Peyer's patch (tissue), 4 donors: ENCODE data around the gene IQCK. TPM values are rescaled to one million over a fixed set of nuclear protein-coding genes. Genes with fewer than 3 reads are reported as not detected.

Source experiments
- DNase-seq, 3 donors: peaks; one replicate each; pipeline ENCODE4 v3.0.0-alpha.2; 2017 to 2019
- H3K27ac ChIP-seq, 4 donors: fragments of 200-600 bp; sonication (generic); one replicate each; pipeline ENCODE4 v1.5.1; 2016 to 2019
- H3K27me3 ChIP-seq, 2 donors: fragments of 200-600 bp; sonication (generic); one replicate each; pipeline ENCODE4 v1.5.1; 2019
- H3K36me3 ChIP-seq, 3 donors: fragments of 200-600 bp; sonication (generic); one replicate each; pipeline ENCODE4 v1.5.1; 2016 to 2019
- H3K4me1 ChIP-seq, 4 donors: fragments of 200-600 bp; sonication (generic); one replicate each; pipeline ENCODE4 v1.5.1; 2016 to 2019
- H3K4me3 ChIP-seq, 4 donors: fragments of 200-600 bp; sonication (generic); 1 replicate in 3 of 4; 2 replicates in 1 of 4; pipeline ENCODE4 v1.5.1; 2016 to 2019; ENCODE audit warnings: mild to moderate bottlenecking in 1 of 4
- H3K9me3 ChIP-seq, 4 donors: fragments of 200-600 bp; sonication (generic); one replicate each; pipeline ENCODE4 v1.5.1; 2016 to 2019; ENCODE audit warnings: mild to moderate bottlenecking in 1 of 4
- POLR2A ChIP-seq, 2 donors: fragments of 450-650 bp; IDR thresholded peaks; one replicate each; pipeline ENCODE4 v1.5.1; 2017; ENCODE audit warnings: antibody characterized with exemption in 2 of 2, mild to moderate bottlenecking in 2 of 2, moderate library complexity in 2 of 2
- total RNA-seq, 4 donors: library from RNA; depleted of rRNA; stranded (reverse); fragments of >200 nt; gene quantifications; one replicate each; pipeline ENCODE4 v1.1.0, GENCODE V29; 2016
- TF ChIP-seq, protein P1 (sequence below), 6 experiments: fragments of 450-650 bp in 4 of 6; fragments of 200-600 bp in 2 of 6; sonication (generic) in 1 of 6; IDR thresholded peaks; one replicate each; pipeline ENCODE4 v1.5.1; 2017 to 2019; ENCODE audit warnings: antibody characterized with exemption in 6 of 6, mild to moderate bottlenecking in 3 of 6, moderate library complexity in 1 of 6

Gene IQCK
- total RNA-seq, 4 donors from 2014 or later, result 8.2 to 42.9 (median 10.3) TPM

DNA sequence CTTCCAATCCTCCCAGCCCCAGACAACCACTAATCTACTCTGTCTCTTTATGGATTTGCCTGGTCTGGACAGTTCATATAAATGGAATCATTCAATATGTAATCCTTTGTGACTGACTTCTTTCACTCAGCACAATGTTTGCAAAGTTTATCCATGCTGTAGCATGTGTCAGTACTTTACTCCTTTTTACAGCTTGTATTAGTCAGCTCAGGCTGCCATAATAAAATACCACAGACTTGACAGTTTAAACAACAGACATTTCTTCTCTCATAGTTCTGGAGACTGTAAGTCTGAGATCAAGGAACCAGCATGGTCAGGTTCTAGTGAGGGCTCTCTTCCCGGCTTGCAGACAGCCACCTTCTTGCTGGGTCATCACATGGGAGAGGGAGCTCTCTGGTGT, 125.3 kb downstream of the IQCK start:
- Histone ChIP-seq H3K9me3 (no peaks in the 10 kb centered on the region), H3K27ac (no peak overlapping the region), H3K27me3 (no peaks in the 10 kb centered on the region), H3K4me1 (no peaks in the 10 kb centered on the region), H3K4me3 (no peak overlapping the region), H3K36me3 (no peaks in the 10 kb centered on the region)
- no peak for DNase-seq
- TF ChIP-seq POLR2A (IDR thresholded peaks at IDR 0.05), result no peak
- TF ChIP-seq, protein P1, sequence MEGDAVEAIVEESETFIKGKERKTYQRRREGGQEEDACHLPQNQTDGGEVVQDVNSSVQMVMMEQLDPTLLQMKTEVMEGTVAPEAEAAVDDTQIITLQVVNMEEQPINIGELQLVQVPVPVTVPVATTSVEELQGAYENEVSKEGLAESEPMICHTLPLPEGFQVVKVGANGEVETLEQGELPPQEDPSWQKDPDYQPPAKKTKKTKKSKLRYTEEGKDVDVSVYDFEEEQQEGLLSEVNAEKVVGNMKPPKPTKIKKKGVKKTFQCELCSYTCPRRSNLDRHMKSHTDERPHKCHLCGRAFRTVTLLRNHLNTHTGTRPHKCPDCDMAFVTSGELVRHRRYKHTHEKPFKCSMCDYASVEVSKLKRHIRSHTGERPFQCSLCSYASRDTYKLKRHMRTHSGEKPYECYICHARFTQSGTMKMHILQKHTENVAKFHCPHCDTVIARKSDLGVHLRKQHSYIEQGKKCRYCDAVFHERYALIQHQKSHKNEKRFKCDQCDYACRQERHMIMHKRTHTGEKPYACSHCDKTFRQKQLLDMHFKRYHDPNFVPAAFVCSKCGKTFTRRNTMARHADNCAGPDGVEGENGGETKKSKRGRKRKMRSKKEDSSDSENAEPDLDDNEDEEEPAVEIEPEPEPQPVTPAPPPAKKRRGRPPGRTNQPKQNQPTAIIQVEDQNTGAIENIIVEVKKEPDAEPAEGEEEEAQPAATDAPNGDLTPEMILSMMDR (IDR thresholded peaks at IDR 0.05), result no peak

DNA sequence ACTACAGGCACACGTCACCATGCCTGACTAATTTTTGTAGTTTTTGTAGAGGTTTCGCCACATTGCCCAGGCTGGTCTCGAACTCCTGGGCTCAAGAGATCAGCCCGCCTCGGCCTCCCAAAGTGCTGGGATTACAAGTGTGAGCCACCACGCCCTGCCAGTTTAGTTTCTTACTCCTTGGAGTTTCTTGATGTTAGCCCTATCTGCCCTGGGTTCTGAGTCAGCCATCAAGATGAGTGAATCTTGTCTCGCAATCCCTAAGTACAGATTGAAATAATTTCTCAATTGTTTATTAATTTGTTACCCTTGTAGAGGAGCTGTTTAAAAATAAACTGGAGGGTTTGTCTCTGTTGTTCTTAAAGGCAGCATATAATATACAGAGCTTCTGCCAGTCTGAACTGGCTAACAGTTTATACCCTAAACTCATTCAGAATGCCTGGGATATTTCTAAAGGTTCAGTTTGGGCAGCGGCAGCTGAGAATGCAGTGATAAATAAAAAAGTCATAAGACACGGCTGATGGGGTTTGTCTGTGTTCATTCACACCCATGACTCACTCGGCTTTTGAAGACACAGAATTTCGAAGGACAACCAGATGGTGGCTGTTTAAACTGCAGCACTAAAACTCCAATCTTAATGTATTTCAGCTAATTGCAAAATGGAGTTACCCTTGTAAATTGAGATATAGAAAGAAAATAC, 127.0 kb downstream of the IQCK start:
- Histone ChIP-seq H3K27ac (no peak overlapping the region), H3K4me3 (no peak overlapping the region), H3K27me3 (no peaks in the 10 kb centered on the region), H3K9me3 (no peaks in the 10 kb centered on the region), H3K36me3 (no peaks in the 10 kb centered on the region), H3K4me1 (no peaks in the 10 kb centered on the region)
- TF ChIP-seq, protein P1 (IDR thresholded peaks at IDR 0.05), result no peak
- TF ChIP-seq POLR2A (IDR thresholded peaks at IDR 0.05), result no peak
- peak in 1 of 3 donors; percentile 43 for DNase-seq

DNA sequence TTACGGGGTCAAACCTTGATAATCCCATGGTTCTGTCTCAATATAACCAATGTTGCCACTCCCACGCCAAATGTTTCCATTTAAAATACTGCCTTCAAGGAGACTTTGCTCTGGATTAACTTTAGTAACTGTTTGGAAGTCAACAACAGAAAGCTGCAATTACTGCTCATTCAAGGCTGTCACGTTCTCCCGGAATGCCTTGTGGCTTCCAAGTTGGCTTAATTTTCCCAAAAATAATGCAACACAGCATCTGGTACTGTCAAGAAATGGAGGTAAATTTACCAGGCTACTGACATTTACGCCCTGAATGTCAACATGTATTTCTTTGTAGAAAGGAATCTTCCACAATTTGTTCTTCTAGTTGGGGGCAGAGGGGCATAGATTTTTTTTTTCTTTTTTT, 128.4 kb downstream of the IQCK start:
- peak in 1 of 3 donors; percentile 2 for DNase-seq
- Histone ChIP-seq H3K27me3 (no peaks in the 10 kb centered on the region), H3K36me3 (no peaks in the 10 kb centered on the region), H3K27ac (no peak overlapping the region), H3K4me1 (no peaks in the 10 kb centered on the region), H3K9me3 (no peaks in the 10 kb centered on the region), H3K4me3 (no peak overlapping the region)
- TF ChIP-seq, protein P1 (IDR thresholded peaks at IDR 0.05), result no peak
- no peak for TF ChIP-seq POLR2A (IDR thresholded peaks at IDR 0.05)

DNA sequence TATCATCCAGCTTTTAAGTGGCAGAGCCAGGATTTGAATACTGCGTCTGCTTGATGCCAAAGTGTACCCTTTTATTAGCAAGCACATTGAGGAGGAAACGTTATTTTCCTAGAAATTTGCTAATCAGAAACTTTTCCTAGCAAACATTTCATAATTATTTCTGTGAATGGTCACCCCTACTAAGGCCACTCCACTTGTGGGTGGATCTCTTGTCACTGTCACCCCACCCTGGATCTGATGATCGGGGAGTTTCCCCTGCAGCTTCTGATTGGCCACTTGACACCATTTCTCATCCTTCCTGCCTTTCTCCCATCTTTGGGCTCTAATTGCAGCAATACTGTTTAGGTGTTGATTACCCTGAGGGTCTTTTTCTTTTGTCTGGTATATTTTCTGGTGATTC, 130.7 kb downstream of the IQCK start:
- H3K27me3 ChIP-seq, result no peaks in the 10 kb centered on the region
- TF ChIP-seq, protein P1 (IDR thresholded peaks at IDR 0.05), result no peak
- DNase-seq, result no peak
- H3K27ac ChIP-seq, result no peak overlapping the region
- no peak overlapping the region for H3K4me3 ChIP-seq
- H3K4me1 ChIP-seq, result no peaks in the 10 kb centered on the region
- no peaks in the 10 kb centered on the region for H3K9me3 ChIP-seq
- no peaks in the 10 kb centered on the region for H3K36me3 ChIP-seq

DNA sequence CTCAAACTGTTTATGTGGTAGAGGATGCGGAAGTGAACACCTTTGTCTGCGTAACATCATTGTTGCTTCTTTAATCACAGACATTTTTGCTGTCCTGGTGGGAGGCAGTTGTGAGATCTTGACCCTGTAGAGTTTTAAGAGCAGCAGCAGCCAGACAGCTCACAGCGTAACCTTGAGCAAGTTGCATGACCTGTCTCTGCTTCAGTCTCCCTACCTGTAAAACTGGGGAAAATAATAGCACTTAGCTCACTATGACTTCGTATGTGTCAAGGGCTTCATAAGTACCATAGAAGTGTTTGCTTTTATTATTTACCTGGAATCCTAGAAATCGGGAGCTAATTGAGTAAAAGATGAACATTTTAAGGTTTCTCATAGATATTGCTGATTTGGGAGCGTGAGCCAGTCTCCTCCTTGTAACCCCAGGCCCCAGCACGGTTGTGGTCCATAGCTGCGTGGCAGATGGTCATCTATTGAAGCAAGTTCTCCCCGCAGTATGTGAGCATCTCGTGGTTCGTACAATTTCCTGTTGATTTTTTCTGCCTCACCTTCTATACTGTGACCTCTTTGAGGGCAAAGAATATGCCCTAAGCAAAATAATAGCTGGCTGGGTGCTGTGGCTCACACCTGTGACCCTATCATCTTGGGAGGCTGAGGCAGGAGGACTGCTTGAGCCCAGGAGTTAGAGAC, 132.2 kb downstream of the IQCK start:
- H3K27ac ChIP-seq, result no peak overlapping the region
- H3K36me3 ChIP-seq, result no peaks in the 10 kb centered on the region
- H3K4me3 ChIP-seq, result no peak overlapping the region
- H3K9me3 ChIP-seq, result no peaks in the 10 kb centered on the region
- H3K27me3 ChIP-seq, result no peaks in the 10 kb centered on the region
- no peaks in the 10 kb centered on the region for H3K4me1 ChIP-seq
- TF ChIP-seq, protein P1 (IDR thresholded peaks at IDR 0.05), result no peak
- no peak for TF ChIP-seq POLR2A (IDR thresholded peaks at IDR 0.05)
- DNase-seq, result peak in 1 of 3 donors; percentile 2
